HFF-Myc (cell line): Measurements from ENCODE around the gene CCDC186.

Experiments
- DNase-seq: peaks from one replicate; pipeline ENCODE4 v3.0.0-alpha.2; 2011; ENCODE audit warnings: low read depth; ENCODE audit errors: extremely low read depth
- H3K4me3 ChIP-seq: replicated peaks from 2 replicates; pipeline ENCODE4 v1.5.1; 2011; ENCODE audit warnings: low read depth, mild to moderate bottlenecking, control low read depth, low read length
- CTCF ChIP-seq: IDR thresholded peaks from 2 replicates; pipeline ENCODE4 v1.5.1; 2012; ENCODE audit warnings: mild to moderate bottlenecking, low read depth, low read length, control low read depth; ENCODE audit errors: missing control alignments

Gene CCDC186

DNA sequence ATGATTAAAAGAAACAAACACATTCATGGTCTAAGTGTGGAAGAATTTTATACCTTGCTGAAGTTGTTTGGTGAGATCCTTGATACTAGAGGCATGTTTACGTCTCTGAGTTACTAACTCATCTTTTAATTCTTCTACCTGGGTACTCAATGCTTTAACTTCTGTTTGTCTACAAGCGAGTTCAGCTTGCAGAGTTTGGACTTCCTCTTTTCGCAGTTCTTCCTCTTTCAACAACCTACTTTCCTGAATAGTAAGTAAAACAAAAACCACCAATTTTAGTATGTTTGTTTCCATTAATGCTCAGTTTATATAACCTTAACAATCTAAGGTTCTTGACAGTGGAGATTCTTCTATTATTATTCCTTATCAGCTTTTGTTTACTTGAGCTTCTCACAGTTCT is 42.9 kb downstream of the CCDC186 start:
- H3K4me3 ChIP-seq, result no peak overlapping the region
- DNase-seq, result no peak
- TF ChIP-seq CTCF, result no peak

DNA sequence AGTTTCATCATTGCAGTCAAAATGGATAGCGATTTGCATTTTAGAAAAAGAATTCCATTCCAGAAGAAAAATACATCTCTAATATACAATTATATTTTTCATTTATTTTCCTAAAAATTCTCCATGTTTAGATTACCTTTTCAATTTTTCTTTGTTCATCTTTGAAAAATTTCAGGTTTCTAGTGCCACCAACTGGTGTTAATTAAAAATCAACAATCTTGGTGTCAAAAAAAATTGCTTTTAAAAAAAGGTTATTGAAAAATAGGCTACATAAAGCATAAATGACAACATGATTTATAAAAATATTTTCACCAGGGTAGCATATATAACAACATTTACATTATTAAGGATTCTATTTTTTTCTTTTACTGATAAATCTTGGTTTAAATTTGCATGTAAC is 53.0 kb downstream of the CCDC186 start:
- no peak overlapping the region for H3K4me3 ChIP-seq
- no peak for TF ChIP-seq CTCF
- no peak for DNase-seq

- no peak for DNase-seq
- H3K4me3 ChIP-seq, result no peak overlapping the region
- no peak for TF ChIP-seq CTCF
These were observed 55.5 kb downstream of the CCDC186 start for GRCh38 chr10:114118514-114118913.

- no peak for DNase-seq
- no peak for TF ChIP-seq CTCF
- no peak overlapping the region for H3K4me3 ChIP-seq
These were observed 56.3 kb downstream of the CCDC186 start for GRCh38 chr10:114117728-114118127.

DNA sequence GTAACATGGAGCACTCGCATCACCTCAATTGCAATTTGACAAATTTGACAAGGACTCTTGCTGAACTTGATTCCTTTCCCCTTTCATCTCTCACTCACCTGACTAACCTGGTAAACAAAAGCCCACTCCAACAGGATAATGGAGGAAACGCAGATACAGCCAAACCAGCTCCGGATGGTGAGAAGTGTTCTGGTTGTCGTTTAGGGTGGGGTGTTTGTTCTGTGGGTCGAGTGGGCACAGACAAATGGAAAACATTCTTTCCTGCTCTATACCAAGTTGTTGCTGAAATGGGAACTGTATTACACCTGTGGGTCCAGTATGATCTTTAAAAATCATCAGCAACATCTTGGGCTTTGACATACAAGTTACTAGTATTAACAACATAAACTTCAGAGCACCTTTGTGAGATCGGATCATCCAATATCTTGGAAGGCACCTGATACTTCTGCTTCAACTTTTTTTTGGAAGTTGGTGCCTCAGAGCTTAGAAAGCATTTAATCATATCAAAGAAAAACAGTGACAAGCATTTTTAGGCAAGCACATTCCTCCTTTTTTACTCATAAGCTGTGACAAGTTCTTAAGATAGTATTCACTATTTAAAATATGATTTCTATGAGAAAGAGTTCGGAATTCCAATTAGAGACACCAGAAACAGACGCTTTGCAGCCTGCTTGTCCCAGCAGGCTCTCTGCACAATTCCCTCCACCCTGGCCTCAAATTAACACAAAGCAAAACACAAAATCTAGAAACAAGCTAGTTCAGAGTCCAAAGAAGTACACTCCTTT is 58.1 kb downstream of the CCDC186 start:
- no peak for DNase-seq
- no peak for TF ChIP-seq CTCF
- H3K4me3 ChIP-seq, result no peak overlapping the region

DNA sequence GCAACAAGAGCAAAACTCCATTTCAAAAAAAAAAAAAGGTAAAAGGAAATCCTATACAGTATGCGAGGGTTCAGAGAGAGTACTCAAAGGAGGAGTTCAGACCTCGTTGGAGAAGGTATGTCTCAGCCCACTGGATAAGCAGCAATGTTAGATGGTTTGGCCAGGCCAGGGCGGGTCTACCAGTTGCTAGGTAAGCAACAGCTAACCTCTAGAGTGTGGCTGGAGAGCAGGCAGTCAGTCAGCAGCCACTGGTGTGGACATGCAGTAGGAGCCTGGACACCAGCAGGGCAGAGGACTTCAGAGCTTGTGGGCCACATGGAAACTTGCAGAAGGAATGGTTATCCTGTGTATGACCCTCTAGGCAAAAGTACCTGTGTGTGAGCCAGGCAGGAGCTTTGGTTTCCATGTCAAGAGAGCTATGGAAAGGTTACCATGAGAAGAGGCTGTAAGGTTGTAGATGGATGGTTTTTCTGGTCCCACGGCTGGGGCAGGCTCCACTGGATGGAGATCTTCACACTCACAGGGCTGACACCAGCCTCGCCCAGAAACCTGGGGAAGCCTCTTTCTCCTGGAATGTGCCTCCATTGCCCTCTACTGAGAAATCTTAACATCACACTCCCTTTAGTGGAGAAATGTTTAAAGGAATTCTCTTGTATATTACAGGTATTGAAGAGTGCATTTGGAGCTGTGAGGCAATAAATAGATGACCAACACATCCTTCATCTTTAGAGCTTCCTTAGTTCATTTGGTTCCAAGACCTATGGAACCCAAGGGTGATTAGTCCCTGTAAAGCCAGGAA is 63.6 kb downstream of the CCDC186 start:
- TF ChIP-seq CTCF, result peak; percentile 18

More for the DNA sequence above, 63.6 kb downstream of the CCDC186 start:
- DNase-seq, result no peak
- H3K4me3 ChIP-seq, result no peak overlapping the region
